Measurements from ENCODE around the gene CACFD1.

DNA sequence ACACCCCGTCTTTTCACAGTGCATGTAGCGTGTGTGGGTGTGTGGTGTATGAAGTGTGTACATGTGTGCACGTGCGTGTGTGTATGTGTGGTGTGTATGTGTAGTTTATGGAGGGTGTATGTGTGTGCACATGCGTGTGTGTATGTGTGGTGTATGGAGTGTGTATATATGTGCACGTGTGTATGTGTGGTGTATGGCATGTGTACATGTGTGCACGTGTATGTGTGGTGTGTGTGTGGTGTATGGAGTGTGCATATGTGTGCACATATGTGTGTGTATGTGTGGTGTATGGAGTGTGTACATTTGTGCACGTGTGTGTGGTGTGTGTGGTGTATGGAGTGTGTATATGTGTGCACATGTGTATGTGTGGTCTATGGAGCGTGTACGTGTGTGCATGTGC lies 51.8 kb downstream of the CACFD1 start:
- TF ChIP-seq POLR2A (IDR thresholded peaks at IDR 0.05): no peak
- TF ChIP-seq, protein P1, sequence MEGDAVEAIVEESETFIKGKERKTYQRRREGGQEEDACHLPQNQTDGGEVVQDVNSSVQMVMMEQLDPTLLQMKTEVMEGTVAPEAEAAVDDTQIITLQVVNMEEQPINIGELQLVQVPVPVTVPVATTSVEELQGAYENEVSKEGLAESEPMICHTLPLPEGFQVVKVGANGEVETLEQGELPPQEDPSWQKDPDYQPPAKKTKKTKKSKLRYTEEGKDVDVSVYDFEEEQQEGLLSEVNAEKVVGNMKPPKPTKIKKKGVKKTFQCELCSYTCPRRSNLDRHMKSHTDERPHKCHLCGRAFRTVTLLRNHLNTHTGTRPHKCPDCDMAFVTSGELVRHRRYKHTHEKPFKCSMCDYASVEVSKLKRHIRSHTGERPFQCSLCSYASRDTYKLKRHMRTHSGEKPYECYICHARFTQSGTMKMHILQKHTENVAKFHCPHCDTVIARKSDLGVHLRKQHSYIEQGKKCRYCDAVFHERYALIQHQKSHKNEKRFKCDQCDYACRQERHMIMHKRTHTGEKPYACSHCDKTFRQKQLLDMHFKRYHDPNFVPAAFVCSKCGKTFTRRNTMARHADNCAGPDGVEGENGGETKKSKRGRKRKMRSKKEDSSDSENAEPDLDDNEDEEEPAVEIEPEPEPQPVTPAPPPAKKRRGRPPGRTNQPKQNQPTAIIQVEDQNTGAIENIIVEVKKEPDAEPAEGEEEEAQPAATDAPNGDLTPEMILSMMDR (IDR thresholded peaks at IDR 0.05): no peak

Measured in uterus (tissue), 2 donors.